ENCODE data around the gene CRTC1. TPM values are rescaled to one million over a fixed set of nuclear protein-coding genes. Genes with fewer than 3 reads are reported as not detected.

The CRTC1 gene
- total RNA-seq, 2 donors from 2014 or later = 4.0 to 5.8 TPM

DNA sequence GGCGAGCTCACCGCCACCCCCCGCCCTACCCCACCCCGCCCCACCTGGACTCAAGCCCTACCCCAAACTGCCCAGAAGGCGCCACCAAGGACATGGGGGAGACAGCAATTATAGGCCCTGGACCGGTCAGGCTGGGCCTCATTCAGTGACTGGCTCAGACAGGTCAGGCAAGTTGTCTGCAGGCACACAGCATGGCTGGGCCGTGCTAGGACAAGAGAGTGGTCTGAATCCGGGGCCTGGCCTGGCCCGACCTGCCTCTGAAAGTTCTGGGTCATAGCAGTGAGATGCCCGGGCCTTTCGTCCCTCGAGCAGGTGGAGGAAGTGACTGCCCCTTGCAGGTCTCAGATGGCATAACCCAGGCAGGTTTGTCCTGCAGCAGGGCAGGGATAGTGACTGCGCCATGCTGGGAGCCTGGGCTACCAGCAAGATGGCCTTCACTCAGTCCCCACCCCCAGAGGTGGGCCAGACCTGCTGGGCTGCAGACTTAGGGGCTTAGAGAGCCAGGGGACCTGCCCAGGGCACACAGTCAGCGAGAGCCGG, 86.6 kb downstream of the CRTC1 start:
- Histone ChIP-seq H3K9me3 (no peaks in the 10 kb centered on the region), H3K36me3 (no peaks in the 10 kb centered on the region), H3K27me3 (no peaks in the 10 kb centered on the region), H3K4me3 (no peak overlapping the region), H3K4me1 (peaks cover 0 to 10% of the 10 kb centered on the region in 2 donors), H3K27ac (no peak overlapping the region)
- TF ChIP-seq, protein P1, sequence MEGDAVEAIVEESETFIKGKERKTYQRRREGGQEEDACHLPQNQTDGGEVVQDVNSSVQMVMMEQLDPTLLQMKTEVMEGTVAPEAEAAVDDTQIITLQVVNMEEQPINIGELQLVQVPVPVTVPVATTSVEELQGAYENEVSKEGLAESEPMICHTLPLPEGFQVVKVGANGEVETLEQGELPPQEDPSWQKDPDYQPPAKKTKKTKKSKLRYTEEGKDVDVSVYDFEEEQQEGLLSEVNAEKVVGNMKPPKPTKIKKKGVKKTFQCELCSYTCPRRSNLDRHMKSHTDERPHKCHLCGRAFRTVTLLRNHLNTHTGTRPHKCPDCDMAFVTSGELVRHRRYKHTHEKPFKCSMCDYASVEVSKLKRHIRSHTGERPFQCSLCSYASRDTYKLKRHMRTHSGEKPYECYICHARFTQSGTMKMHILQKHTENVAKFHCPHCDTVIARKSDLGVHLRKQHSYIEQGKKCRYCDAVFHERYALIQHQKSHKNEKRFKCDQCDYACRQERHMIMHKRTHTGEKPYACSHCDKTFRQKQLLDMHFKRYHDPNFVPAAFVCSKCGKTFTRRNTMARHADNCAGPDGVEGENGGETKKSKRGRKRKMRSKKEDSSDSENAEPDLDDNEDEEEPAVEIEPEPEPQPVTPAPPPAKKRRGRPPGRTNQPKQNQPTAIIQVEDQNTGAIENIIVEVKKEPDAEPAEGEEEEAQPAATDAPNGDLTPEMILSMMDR (IDR thresholded peaks at IDR 0.05) = no peak
- no peak for DNase-seq (ENCODE audit: low spot score)

DNA sequence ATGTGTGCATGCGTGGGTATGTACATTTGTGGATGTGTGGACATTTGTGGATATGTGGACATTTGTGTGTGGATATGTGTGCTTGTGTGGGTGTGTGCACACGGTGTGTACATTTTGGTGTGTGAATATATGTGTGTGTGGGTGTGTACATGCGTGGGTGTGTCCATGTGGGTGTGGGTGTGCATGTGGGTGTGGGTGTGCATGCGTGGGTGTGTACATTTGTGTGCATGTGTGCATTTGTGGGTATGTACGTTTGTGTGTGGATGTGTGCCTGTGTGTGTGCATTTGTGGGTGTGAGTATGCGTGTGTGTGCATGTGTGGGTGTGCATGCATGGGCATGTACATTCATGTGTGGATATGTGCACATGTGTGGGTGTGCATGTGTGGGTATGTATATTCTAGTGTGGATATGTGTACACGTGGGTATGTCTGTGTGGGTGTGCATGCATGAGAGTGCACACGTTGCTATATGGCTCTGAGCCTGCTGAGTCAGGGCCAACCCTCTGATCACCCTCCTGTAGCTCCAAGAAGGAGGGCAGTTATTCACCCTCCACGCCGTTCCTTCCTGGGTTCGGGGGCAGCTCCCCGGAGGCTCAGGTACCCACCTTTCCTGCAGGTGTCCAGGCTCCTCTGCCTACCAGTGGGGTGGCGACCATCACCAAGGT, 87.3 kb downstream of the CRTC1 start:
- DNase-seq (ENCODE audit: low spot score) = no peak
- Histone ChIP-seq H3K36me3 (no peaks in the 10 kb centered on the region), H3K27me3 (no peaks in the 10 kb centered on the region), H3K9me3 (no peaks in the 10 kb centered on the region), H3K4me3 (no peak overlapping the region), H3K27ac (no peak overlapping the region), H3K4me1 (peaks cover 0 to 10% of the 10 kb centered on the region in 2 donors)
- TF ChIP-seq, protein P1 (IDR thresholded peaks at IDR 0.05) = no peak

DNA sequence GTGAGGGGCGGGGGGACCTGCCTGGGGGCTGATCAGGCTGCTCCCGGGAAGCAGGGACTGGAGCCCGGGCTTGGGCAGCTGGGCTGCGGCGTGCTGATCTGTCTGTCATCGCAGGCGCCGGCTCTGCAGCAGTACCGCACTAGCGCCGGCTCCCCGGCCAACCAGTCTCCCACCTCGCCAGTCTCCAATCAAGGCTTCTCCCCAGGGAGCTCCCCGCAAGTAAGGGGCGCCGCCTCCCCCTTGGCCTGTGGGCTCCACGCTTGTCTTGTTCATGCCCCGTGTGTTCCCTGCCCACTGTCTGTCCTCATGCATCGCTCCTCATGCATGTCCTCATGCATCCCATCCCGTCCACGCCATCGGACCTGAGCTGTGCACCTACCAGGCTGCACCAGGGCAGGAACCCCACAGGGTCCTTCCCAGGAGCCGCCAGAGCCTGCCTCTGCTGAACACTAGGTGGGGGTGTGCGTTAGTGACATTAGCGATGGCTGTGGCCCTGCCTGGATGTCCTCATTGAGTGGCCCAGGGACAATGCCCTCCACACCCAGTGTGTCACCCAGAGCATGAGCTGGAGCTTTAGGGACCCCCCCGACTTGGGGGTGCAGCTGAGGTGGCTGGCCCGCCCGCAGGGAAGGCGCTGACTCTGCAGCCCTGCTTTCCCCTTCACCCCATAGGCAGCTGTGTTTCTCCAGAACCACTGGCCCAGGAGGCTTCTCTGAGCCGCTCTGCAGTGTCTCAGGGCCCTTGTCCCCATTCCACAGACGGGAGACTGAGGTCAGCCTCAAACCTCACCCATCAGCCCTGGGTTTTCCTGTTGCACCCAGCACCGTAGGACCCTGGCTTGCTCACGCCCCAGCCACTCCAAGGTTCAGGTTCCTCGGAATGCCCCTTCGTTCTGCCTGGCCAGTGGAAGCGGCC, 88.1 kb downstream of the CRTC1 start:
- Histone ChIP-seq H3K4me3 (no peak overlapping the region), H3K27me3 (no peaks in the 10 kb centered on the region), H3K27ac (no peak overlapping the region), H3K4me1 (peaks cover 0 to 10% of the 10 kb centered on the region in 2 donors), H3K36me3 (no peaks in the 10 kb centered on the region), H3K9me3 (no peaks in the 10 kb centered on the region)
- DNase-seq (ENCODE audit: low spot score) = no peak
- TF ChIP-seq, protein P1 (IDR thresholded peaks at IDR 0.05) = peak in 1 of 2 donors; percentile 16

DNA sequence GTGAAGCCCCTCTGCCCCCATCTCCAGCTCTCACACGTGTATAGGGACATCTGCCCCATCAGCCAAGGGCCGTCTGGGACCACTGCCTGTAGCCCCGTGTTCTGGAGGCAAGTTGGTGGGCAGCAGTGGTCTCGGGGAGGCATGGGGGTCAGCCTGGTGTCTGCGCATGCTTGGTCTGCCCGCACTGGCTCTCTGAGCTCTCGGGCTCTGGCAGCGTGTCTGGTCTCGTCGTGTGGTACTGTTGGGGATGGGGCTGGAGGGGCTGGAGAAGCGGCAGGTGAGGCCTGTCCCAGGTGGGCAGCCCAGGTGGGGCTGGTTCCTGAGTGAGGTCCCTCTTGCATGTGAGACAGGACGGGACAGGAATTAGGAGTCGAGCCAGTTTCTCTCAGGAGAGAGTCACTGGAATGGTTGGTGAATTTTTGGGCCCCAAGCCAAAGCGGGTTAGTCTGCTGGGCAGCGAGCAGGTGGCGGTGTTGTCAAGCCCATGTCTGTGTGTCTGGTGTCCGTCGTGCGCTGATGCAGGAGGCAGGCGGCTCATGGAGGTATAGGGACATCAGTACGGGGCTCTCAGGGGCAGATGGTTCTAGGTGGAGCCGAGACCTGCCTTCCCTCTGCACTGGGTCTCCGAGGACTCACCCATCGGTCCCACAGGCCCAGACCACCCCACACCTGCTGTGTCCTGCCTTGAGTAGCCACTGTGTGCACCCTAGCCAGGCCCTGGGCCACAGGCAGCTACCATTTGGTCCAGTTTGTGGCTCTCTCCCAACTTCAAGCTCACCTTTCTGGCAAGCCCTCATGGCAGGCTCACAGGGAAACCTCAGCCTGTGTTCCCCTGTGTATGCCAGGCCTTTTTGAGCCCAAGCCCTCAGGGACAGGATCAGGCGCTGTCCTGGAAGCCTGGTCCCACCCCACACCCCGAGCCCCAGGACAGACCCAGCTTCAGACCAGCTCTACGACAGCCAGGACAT, 89.4 kb downstream of the CRTC1 start:
- H3K27ac ChIP-seq = no peak overlapping the region
- no peaks in the 10 kb centered on the region for H3K27me3 ChIP-seq
- no peaks in the 10 kb centered on the region for H3K9me3 ChIP-seq
- no peak overlapping the region for H3K4me3 ChIP-seq
- no peak for DNase-seq (ENCODE audit: low spot score)
- H3K4me1 ChIP-seq = peaks cover 0 to 10% of the 10 kb centered on the region in 2 donors
- TF ChIP-seq, protein P1 (IDR thresholded peaks at IDR 0.05) = no peak
- no peaks in the 10 kb centered on the region for H3K36me3 ChIP-seq

DNA sequence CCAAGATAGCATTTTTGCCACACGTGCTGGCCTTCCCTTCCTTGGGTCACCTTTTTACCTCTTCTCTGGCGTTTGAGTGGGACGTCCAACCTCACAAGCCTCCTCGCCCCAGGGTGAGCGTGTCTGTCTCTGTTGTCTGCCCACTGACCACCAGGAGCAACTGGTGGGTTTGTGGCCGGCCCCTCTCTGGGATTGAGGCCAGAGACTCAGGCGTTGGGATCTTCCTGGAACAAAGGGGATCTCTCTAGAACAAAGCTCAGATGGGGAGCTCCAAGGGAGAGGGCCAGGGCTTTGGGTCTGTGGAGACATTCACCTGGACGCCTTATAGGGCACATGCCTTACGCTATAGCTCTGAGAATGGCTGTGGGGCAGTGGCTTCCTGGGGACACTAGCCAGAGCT, 90.2 kb downstream of the CRTC1 start:
- no peak overlapping the region for H3K4me3 ChIP-seq
- peaks cover 0 to 5% of the 10 kb centered on the region in 2 donors for H3K4me1 ChIP-seq
- H3K36me3 ChIP-seq = no peaks in the 10 kb centered on the region
- no peak overlapping the region for H3K27ac ChIP-seq
- no peaks in the 10 kb centered on the region for H3K9me3 ChIP-seq
- no peaks in the 10 kb centered on the region for H3K27me3 ChIP-seq
- TF ChIP-seq, protein P1 (IDR thresholded peaks at IDR 0.05) = no peak
- no peak for DNase-seq (ENCODE audit: low spot score)
